HG03469 (cell line): ENCODE measurements around the gene NUP133.
"Not testable (repeated sequence)": the region's sequence is repeated elsewhere in the genome, so short reads cannot be mapped to it uniquely, and the experiment has no call there.

Source experiments
- ATAC-seq: cut with Tn5 transposase; IDR thresholded peaks from one replicate; pipeline ENCODE4 v1.9.1; 2021; ENCODE audit warnings: mild to moderate bottlenecking, moderate library complexity, moderate number of reproducible peaks; ENCODE audit not compliant: unreplicated experiment

Gene NUP133

GRCh38 chr1:229420224-229420623, 87.9 kb downstream of the NUP133 start:
- ATAC-seq, result no peak

GRCh38 chr1:229418586-229418985, 89.6 kb downstream of the NUP133 start:
- ATAC-seq, result not testable (repeated sequence)

GRCh38 chr1:229412810-229413209, 95.3 kb downstream of the NUP133 start:
- not testable (repeated sequence) for ATAC-seq

GRCh38 chr1:229412056-229412455, 96.1 kb downstream of the NUP133 start:
- ATAC-seq, result no peak

GRCh38 chr1:229411434-229412055, 96.6 kb downstream of the NUP133 start:
- ATAC-seq, result no peak

- no peak for ATAC-seq
These were observed 97.3 kb downstream of the NUP133 start for GRCh38 chr1:229410692-229411433.

GRCh38 chr1:229410370-229410691, 97.8 kb downstream of the NUP133 start:
- ATAC-seq, result no peak

- no peak for ATAC-seq
These were observed 98.3 kb downstream of the NUP133 start for GRCh38 chr1:229409616-229410369.

GRCh38 chr1:229408458-229409037, 99.6 kb downstream of the NUP133 start:
- ATAC-seq, result no peak

GRCh38 chr1:229407206-229408026, 100.7 kb downstream of the NUP133 start:
- ATAC-seq, result no peak

GRCh38 chr1:229406798-229407197, 101.3 kb downstream of the NUP133 start:
- ATAC-seq, result no peak

- no peak for ATAC-seq
These were observed 104.6 kb downstream of the NUP133 start for GRCh38 chr1:229403573-229403972.

- ATAC-seq, result no peak
These were observed 105.1 kb downstream of the NUP133 start for GRCh38 chr1:229402993-229403392.

GRCh38 chr1:229402329-229402728, 105.8 kb downstream of the NUP133 start:
- ATAC-seq, result not testable (repeated sequence)

GRCh38 chr1:229397762-229398161, 110.4 kb downstream of the NUP133 start:
- ATAC-seq, result no peak

GRCh38 chr1:229396585-229397206, 111.4 kb downstream of the NUP133 start:
- no peak for ATAC-seq

- not testable (repeated sequence) for ATAC-seq
These were observed 113.6 kb downstream of the NUP133 start for GRCh38 chr1:229394517-229394916.

GRCh38 chr1:229392936-229393335, 115.2 kb downstream of the NUP133 start:
- no peak for ATAC-seq
